Lung (tissue), 12 donors: ENCODE results near the gene SERPIND1. TPM values are rescaled to one million over a fixed set of nuclear protein-coding genes. Genes with fewer than 3 reads are reported as not detected.
"Not testable (repeated sequence)": the region's sequence is repeated elsewhere in the genome, so short reads cannot be mapped to it uniquely, and the experiment has no call there.

Source experiments
- ATAC-seq: fragments of 200-7000 bp; cut with Tn5 transposase; one replicate; pipeline ENCODE4 v1.9.1; 2020; ENCODE audit warnings: moderate number of reproducible peaks; ENCODE audit not compliant: insufficient read depth, low FRiP score
- DNase-seq, 3 donors: peaks; one replicate each; pipeline ENCODE4 v3.0.0-alpha.2; 2013 to 2017
- H3K27ac ChIP-seq, 2 donors: one replicate each; pipeline ENCODE4 v1.5.1; 2013; ENCODE audit warnings: mild to moderate bottlenecking in 2 of 2, moderate library complexity in 2 of 2, control low read depth in 1 of 2, inconsistent platforms in 1 of 2, low read depth in 1 of 2, low read length in 1 of 2
- H3K27me3 ChIP-seq, 3 donors: one replicate each; pipeline ENCODE4 v1.5.1; 2013; ENCODE audit warnings: low read length in 2 of 3; ENCODE audit not compliant: control insufficient read depth in 3 of 3, insufficient read depth in 3 of 3
- H3K36me3 ChIP-seq, 4 donors: one replicate each; pipeline ENCODE4 v1.5.1; 2013; ENCODE audit warnings: low read length in 4 of 4, mild to moderate bottlenecking in 1 of 4, moderate library complexity in 1 of 4; ENCODE audit not compliant: control insufficient read depth in 4 of 4, insufficient read depth in 4 of 4
- H3K4me1 ChIP-seq, 5 donors: one replicate each; pipeline ENCODE4 v1.5.1; 2013; ENCODE audit warnings: low read length in 5 of 5, mild to moderate bottlenecking in 2 of 5, moderate library complexity in 1 of 5; ENCODE audit not compliant: control insufficient read depth in 5 of 5, insufficient read depth in 5 of 5
- H3K4me3 ChIP-seq: one replicate; pipeline ENCODE4 v1.5.1; 2013; ENCODE audit warnings: mild to moderate bottlenecking, control low read depth, moderate library complexity
- H3K9ac ChIP-seq, 2 donors: one replicate each; pipeline ENCODE4 v1.5.1; 2013; ENCODE audit warnings: low read length in 2 of 2, control low read depth in 1 of 2; ENCODE audit not compliant: insufficient read depth in 1 of 2
- H3K9me3 ChIP-seq, 4 donors: one replicate each; pipeline ENCODE4 v1.5.1; 2013; ENCODE audit warnings: low read length in 3 of 4, mild to moderate bottlenecking in 1 of 4, moderate library complexity in 1 of 4; ENCODE audit not compliant: control insufficient read depth in 4 of 4, insufficient read depth in 3 of 4
- CTCF ChIP-seq: IDR thresholded peaks from 2 replicates; pipeline ENCODE4 v1.5.1; 2012; ENCODE audit warnings: mild to moderate bottlenecking; ENCODE audit errors: control extremely low read depth, extremely low read depth
- WGBS, 2 donors: extraction: QIAGEN DNeasy Blood & Tissue Kit; methylation state at CpG; one replicate each; pipeline ENCODE4 v1.1.7; 2013; 5-methylcytosine and 5-hydroxymethylcytosine counted together
- polyA plus RNA-seq, 2 donors: library from polyadenylated mRNA; stranded (reverse); fragments of 200-250 nt; gene quantifications; one replicate each; pipeline ENCODE4 v1.2.1, GENCODE V29; 2013
- total RNA-seq, 2 donors: library from RNA; depleted of rRNA in 1 of 2; stranded (reverse); fragments of >200 nt in 1 of 2; gene quantifications; one replicate each; pipeline ENCODE4 v1.2.1, GENCODE V29; 2014 to 2021
- donor health status: control.
- donor health status: control.
- donor health status: Bipolar disorder and iron deficiency.
- donor health status: healthy.
- donor health status: DM: yes; HTN: yes; CAD: no.

SERPIND1 gene
- total and polyA plus RNA-seq, 4 donors, result 0.02 to 2.0 (median 0.75) TPM

DNA sequence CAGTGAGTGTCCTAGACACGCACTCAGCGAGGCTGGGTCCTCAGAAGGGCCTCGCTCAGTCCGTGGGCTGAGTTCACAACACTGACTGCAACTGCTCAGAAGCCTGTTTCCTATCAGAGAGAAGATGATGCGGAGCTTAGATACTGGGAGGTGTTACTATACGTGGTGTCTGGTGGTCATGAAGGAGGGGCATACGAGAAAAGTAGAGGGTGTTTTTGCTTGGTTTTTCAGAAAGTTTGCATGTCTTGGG lies 9.5 kb upstream of the SERPIND1 start:
- no peak overlapping the region for H3K27ac ChIP-seq
- H3K4me3 ChIP-seq, result no peak overlapping the region
- DNase-seq (no peak), ATAC-seq (no peak)
- no peak for TF ChIP-seq CTCF
- peaks cover 3 to 31% (median 18%) of the 10 kb centered on the region in 4 donors for H3K36me3 ChIP-seq
- WGBS, 2 donors, result 85 to 87% methylated on average over 7 of the region's 7 CpGs
- H3K4me1 ChIP-seq, result peaks cover 0 to 5% (median 0%) of the 10 kb centered on the region in 5 donors
- H3K9me3 ChIP-seq, result no peaks in the 10 kb centered on the region
- no peak overlapping the region for H3K9ac ChIP-seq
- no peaks in the 10 kb centered on the region for H3K27me3 ChIP-seq

DNA sequence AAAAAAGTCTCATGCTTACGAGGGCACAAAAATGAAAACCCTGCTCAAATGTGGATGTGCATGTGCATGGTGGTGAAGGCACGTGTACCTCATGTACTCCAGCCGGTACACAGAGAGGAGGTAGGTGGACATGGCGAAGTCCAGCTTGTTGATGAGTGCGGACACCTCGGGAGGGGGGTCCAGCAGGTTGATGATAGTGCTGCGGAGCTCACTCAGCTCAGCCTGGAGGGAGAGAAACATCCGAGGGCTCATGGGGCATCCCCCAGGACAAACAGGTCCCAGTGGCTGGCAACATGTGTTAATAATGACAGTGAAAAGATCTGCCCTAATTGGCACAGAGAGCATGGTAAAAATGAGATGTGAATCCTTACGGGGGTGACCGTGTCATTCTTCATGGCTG lies 9.2 kb upstream of the SERPIND1 start:
- 96 to 97% methylated on average over 10 of the region's 10 CpGs for WGBS, 2 donors
- Histone ChIP-seq H3K36me3 (peaks cover 3 to 31% (median 18%) of the 10 kb centered on the region in 4 donors), H3K9me3 (no peaks in the 10 kb centered on the region), H3K9ac (no peak overlapping the region), H3K27ac (no peak overlapping the region), H3K27me3 (no peaks in the 10 kb centered on the region), H3K4me1 (peaks cover 0 to 5% (median 0%) of the 10 kb centered on the region in 5 donors), H3K4me3 (no peak overlapping the region)
- ATAC-seq (no peak), DNase-seq (no peak)
- TF ChIP-seq CTCF, result no peak

GRCh38 chr22:20765938-20766337 lies 8.0 kb upstream of the SERPIND1 start:
- Histone ChIP-seq H3K9me3 (no peaks in the 10 kb centered on the region), H3K4me3 (no peak overlapping the region), H3K27me3 (no peaks in the 10 kb centered on the region), H3K27ac (no peak overlapping the region), H3K36me3 (peaks cover 3 to 27% (median 15%) of the 10 kb centered on the region in 4 donors), H3K4me1 (peaks cover 0 to 5% (median 0%) of the 10 kb centered on the region in 5 donors), H3K9ac (no peak overlapping the region)
- ATAC-seq (no peak), DNase-seq (no peak)
- TF ChIP-seq CTCF, result no peak
- WGBS, 2 donors, result 72 to 89% methylated on average over 2 of the region's 2 CpGs

DNA sequence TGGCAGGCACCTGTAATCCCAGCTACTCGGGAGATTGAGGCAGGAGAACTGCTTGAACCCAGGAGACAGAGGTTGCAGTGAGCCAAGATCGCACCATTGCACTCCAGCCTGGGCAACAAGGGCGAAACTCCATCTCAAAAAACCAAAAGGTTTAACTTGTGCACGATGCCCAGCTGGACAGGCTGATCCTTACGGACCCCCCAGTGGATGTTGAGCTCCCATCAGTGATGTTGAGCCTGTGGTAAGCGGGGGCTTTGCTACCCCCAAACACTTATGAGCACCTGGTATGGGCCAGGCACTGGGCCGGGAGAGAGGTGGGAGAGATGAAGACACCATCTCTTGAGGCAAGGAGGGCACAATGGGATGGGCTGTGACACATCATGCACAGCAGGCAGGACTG lies 7.4 kb upstream of the SERPIND1 start:
- 98 to 99% methylated on average over 7 of the region's 7 CpGs for whole genome bisulfite sequencing, 2 donors
- Histone ChIP-seq H3K4me1 (peaks cover 0 to 5% (median 0%) of the 10 kb centered on the region in 5 donors), H3K9ac (no peak overlapping the region), H3K27me3 (no peaks in the 10 kb centered on the region), H3K36me3 (peaks cover 3 to 26% (median 15%) of the 10 kb centered on the region in 4 donors), H3K27ac (no peak overlapping the region), H3K4me3 (no peak overlapping the region), H3K9me3 (no peaks in the 10 kb centered on the region)
- TF ChIP-seq CTCF, result no peak
- DNase-seq, result no peak
- no peak for ATAC-seq

DNA sequence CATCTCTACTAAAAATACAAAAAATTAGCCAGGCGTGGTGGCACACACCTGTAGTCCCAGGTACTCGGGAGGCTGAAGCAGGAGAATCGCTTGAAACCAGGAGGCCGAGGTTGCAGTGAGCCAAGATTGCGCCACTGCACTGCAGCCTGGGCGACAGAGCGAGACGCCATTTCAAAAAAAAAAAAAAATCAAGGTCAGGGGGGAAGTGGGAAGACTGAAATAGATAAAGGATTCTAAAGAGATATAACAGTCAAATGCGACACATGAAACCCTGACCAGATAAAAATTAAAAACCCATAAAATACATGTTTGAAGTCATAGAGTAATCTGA lies 4.5 kb upstream of the SERPIND1 start:
- H3K9ac ChIP-seq, result not testable (repeated sequence)
- H3K36me3 ChIP-seq, result peaks cover 3 to 27% (median 8%) of the 10 kb centered on the region in 4 donors
- WGBS, 2 donors, result 89 to 92% methylated on average over 9 of the region's 9 CpGs

More for the DNA sequence above, 4.5 kb upstream of the SERPIND1 start:
- DNase-seq, H3K27me3 ChIP-seq, ATAC-seq, H3K4me3 ChIP-seq, H3K4me1 ChIP-seq, H3K27ac ChIP-seq, H3K9me3 ChIP-seq: not testable (repeated sequence)
